GM12892 (cell line): ENCODE data around the gene THSD8.

ENCODE experiments used
- POLR2A ChIP-seq: IDR thresholded peaks from 2 replicates; pipeline ENCODE4 v1.6.1; 2011; ENCODE audit warnings: low read depth, low read length, control low read depth
- POLR2AphosphoS5 ChIP-seq: IDR thresholded peaks from 2 replicates; pipeline ENCODE4 v1.6.1; 2011; ENCODE audit warnings: low read depth, low read length, control low read depth
- TAF1 ChIP-seq: IDR thresholded peaks from 2 replicates; pipeline ENCODE4 v1.6.1; 2011; ENCODE audit warnings: low read depth, mild to moderate bottlenecking, control low read depth, low read length, borderline replicate concordance

DNA sequence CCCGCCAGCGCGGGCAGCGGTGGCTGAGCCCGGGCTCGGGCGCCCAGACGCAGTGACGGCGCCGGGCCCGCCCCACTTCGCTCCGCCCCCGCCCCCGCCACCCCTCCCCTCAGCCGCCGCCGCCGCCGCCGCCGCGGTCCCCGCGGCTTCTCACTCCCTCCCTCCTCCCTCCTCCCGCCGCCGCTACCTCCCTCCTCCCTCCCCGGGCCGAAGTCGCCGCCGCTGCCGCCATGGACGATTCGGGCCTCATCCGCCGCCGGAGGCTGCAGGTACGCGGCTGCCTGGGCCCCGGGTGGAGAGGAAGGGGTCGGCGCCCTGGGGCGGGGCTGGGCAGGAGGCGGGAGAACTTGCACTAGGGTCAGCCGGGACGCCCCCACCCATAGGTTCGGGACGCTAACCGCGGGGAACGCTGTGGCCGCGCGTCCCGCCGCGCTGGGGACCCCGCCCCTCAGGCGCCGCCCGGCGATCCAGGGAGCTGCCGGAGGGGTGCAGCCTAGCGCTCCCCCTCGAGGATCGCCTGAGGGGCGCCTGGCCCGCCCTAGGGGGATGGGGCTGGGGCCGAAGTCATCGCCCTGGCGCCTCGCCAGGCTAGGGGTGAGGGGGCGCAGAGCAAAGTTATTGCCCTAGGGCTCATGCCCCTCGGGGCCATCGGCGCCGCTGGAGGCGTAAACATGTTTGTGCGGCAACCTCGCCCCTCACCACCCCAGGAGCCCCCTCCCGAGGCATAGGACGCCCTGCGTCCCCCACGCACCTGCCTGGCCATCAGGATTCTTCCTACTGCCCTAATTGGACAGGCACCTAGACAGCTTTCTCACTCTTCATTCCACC lies 32.1 kb downstream of the THSD8 start:
- TF ChIP-seq POLR2AphosphoS5, result no peak
- no peak for TF ChIP-seq POLR2A
- TF ChIP-seq TAF1, result no peak
